Sigmoid colon (tissue), 7 donors: Measurements from ENCODE around the gene SOCS1. TPM values are rescaled to one million over a fixed set of nuclear protein-coding genes. Genes with fewer than 3 reads are reported as not detected.

Source experiments
- DNase-seq: peaks from one replicate; pipeline ENCODE4 v3.0.0-alpha.2; 2019
- H3K27ac ChIP-seq, 4 donors: fragments of 200-600 bp; sonication (generic); one replicate each; pipeline ENCODE4 v1.5.1; 2016 to 2019; ENCODE audit warnings: mild to moderate bottlenecking in 1 of 4
- H3K27me3 ChIP-seq, 3 donors: fragments of 200-600 bp; sonication (generic); one replicate each; pipeline ENCODE4 v1.5.1; 2019; ENCODE audit warnings: mild to moderate bottlenecking in 1 of 3
- H3K36me3 ChIP-seq, 4 donors: fragments of 200-600 bp; sonication (generic); one replicate each; pipeline ENCODE4 v1.5.1; 2016 to 2019
- H3K4me1 ChIP-seq, 4 donors: fragments of 200-600 bp; sonication (generic); one replicate each; pipeline ENCODE4 v1.5.1; 2017 to 2019
- H3K4me3 ChIP-seq, 4 donors: fragments of 200-600 bp; sonication (generic); one replicate each; pipeline ENCODE4 v1.5.1; 2017 to 2019; ENCODE audit warnings: mild to moderate bottlenecking in 2 of 4, moderate library complexity in 1 of 4
- H3K9me3 ChIP-seq, 4 donors: fragments of 200-600 bp in 3 of 4; sonication (generic) in 3 of 4; one replicate each; pipeline versions ENCODE4 v1.5.1 to v1.6.1; 2013 to 2019
- CTCF ChIP-seq, 4 experiments: fragments of 450-650 bp in 3 of 4; fragments of 200-600 bp in 1 of 4; IDR thresholded peaks; one replicate each; pipeline ENCODE4 v1.5.1; 2016 to 2019; ENCODE audit warnings: antibody characterized with exemption in 4 of 4, mild to moderate bottlenecking in 3 of 4, moderate library complexity in 2 of 4
- EP300 ChIP-seq, 4 donors: sonication (generic); formaldehyde crosslinking; IDR thresholded peaks; one replicate each; pipeline ENCODE4 v1.6.1; 2017; ENCODE audit warnings: antibody characterized with exemption in 4 of 4
- POLR2A ChIP-seq, 2 donors: fragments of 450-650 bp; IDR thresholded peaks; one replicate each; pipeline ENCODE4 v1.6.1; 2016; ENCODE audit warnings: antibody characterized with exemption in 2 of 2, mild to moderate bottlenecking in 2 of 2, moderate library complexity in 2 of 2
- POLR2AphosphoS5 ChIP-seq, 4 donors: sonication (generic); formaldehyde crosslinking; IDR thresholded peaks; one replicate each; pipeline ENCODE4 v1.6.1; 2017; ENCODE audit warnings: antibody characterized with exemption in 4 of 4
- WGBS, 2 donors: extraction: QIAGEN DNeasy Blood & Tissue Kit; methylation state at CpG; one replicate each; pipeline ENCODE4 v1.1.7; 2013; 5-methylcytosine and 5-hydroxymethylcytosine counted together
- intact Hi-C: fragments of 100-400 bp; cut with DNase I; formaldehyde crosslinking; loops from one replicate; pipeline ENCODE4 v1.15.1; 2023
- polyA plus RNA-seq, 3 donors: library from polyadenylated mRNA; stranded (reverse); fragments of 200-250 nt; gene quantifications; one replicate each; pipeline ENCODE4 v1.2.3, GENCODE V29; 2013
- total RNA-seq, 4 donors: library from RNA; depleted of rRNA; stranded (reverse); fragments of >200 nt; gene quantifications; one replicate each; pipeline ENCODE4 v1.1.0, GENCODE V29; 2016
- donor health status: healthy with polysubstance abuse.
- donor health status: Bipolar disorder and iron deficiency.
- donor health status: healthy.

Gene SOCS1
- total and polyA plus RNA-seq, 7 donors = 0.66 to 26.4 (median 4.3) TPM; not detected in 1

GRCh38 chr16:11268921-11269375 is 12.9 kb upstream of the SOCS1 start, which contains the start of gene TNP2:
TNP2 (minus strand) TSS chr16:11269325; CDS start chr16:11269262, 63 bp downstream.
- 94 to 97% methylated on average over 11 of the region's 11 CpGs for WGBS, 2 donors
- TF ChIP-seq POLR2AphosphoS5 (IDR thresholded peaks at IDR 0.05) = no peak
- TF ChIP-seq POLR2A (IDR thresholded peaks at IDR 0.05) = no peak
- TF ChIP-seq CTCF (IDR thresholded peaks at IDR 0.05) = no peak
- no peak for TF ChIP-seq EP300 (IDR thresholded peaks at IDR 0.05)
- intact Hi-C loops = no loop called here

GRCh38 chr16:11265124-11265523 is 9.1 kb upstream of the SOCS1 start:
- Histone ChIP-seq H3K27ac (no peak overlapping the region), H3K9me3 (no peaks in the 10 kb centered on the region), H3K4me1 (no peaks in the 10 kb centered on the region), H3K27me3 (no peaks in the 10 kb centered on the region), H3K4me3 (no peak overlapping the region), H3K36me3 (no peaks in the 10 kb centered on the region)
- 79 to 93% methylated on average over 7 of the region's 7 CpGs for WGBS, 2 donors
- DNase-seq = no peak
- intact Hi-C loops = no loop called here
- TF ChIP-seq EP300 (IDR thresholded peaks at IDR 0.05) (no peak), CTCF (IDR thresholded peaks at IDR 0.05) (no peak), POLR2AphosphoS5 (IDR thresholded peaks at IDR 0.05) (no peak), POLR2A (IDR thresholded peaks at IDR 0.05) (no peak)

More at GRCh38 chr16:11268921-11269375, 12.9 kb upstream of the SOCS1 start, which contains the start of gene TNP2:
- peaks cover 0 to 7% (median 0%) of the 10 kb centered on the region in 4 donors for H3K4me1 ChIP-seq
- no peak for DNase-seq
- H3K27me3 ChIP-seq = no peaks in the 10 kb centered on the region
- no peak within 1 kb of the TSS for H3K4me3 ChIP-seq
- H3K27ac ChIP-seq = no peak within 1 kb of the TSS
- no peaks in the 10 kb centered on the region for H3K9me3 ChIP-seq
- H3K36me3 ChIP-seq = no peaks in the 10 kb centered on the region

GRCh38 chr16:11264155-11264832 is 8.3 kb upstream of the SOCS1 start:
- intact Hi-C loops = no loop called here
- TF ChIP-seq POLR2AphosphoS5 (IDR thresholded peaks at IDR 0.05) (no peak), POLR2A (IDR thresholded peaks at IDR 0.05) (no peak), CTCF (IDR thresholded peaks at IDR 0.05) (no peak), EP300 (IDR thresholded peaks at IDR 0.05) (no peak)
- no peak overlapping the region for H3K27ac ChIP-seq
- no peak for DNase-seq
- H3K27me3 ChIP-seq = no peaks in the 10 kb centered on the region
- no peaks in the 10 kb centered on the region for H3K9me3 ChIP-seq
- H3K4me3 ChIP-seq = no peak overlapping the region
- H3K36me3 ChIP-seq = no peaks in the 10 kb centered on the region
- WGBS, 2 donors = 62 to 72% methylated on average over 9 of the region's 9 CpGs
- H3K4me1 ChIP-seq = peaks cover 0 to 2% (median under 1%) of the 10 kb centered on the region in 4 donors

- intact Hi-C loops = no loop called here
- 35 to 54% methylated on average over 4 of the region's 4 CpGs for WGBS, 2 donors
- no peak overlapping the region for H3K4me3 ChIP-seq
- no peaks in the 10 kb centered on the region for H3K36me3 ChIP-seq
- H3K27ac ChIP-seq = no peak overlapping the region
- no peak for DNase-seq
- TF ChIP-seq POLR2AphosphoS5 (IDR thresholded peaks at IDR 0.05) = no peak
- TF ChIP-seq CTCF (IDR thresholded peaks at IDR 0.05) = no peak
- TF ChIP-seq EP300 (IDR thresholded peaks at IDR 0.05) = no peak
- no peak for TF ChIP-seq POLR2A (IDR thresholded peaks at IDR 0.05)
- no peaks in the 10 kb centered on the region for H3K27me3 ChIP-seq
- no peaks in the 10 kb centered on the region for H3K9me3 ChIP-seq
- peaks cover 0 to 7% (median 5%) of the 10 kb centered on the region in 4 donors for H3K4me1 ChIP-seq
These were observed 7.7 kb upstream of the SOCS1 start for GRCh38 chr16:11263737-11264136.
